PFSK-1 (cell line): Measurements from ENCODE around the gene SNORC.

ENCODE experiments used
- FOXP2 ChIP-seq: optimal IDR thresholded peaks from 2 replicates; pipeline ENCODE3; 2011; ENCODE audit warnings: borderline replicate concordance, control low read depth, inconsistent platforms; ENCODE audit not compliant: insufficient read depth; ENCODE audit errors: extremely low read length, extremely low read depth
- POLR2AphosphoS5 ChIP-seq: IDR thresholded peaks from 2 replicates; pipeline ENCODE4 v1.6.1; 2012; ENCODE audit warnings: low read depth, mild to moderate bottlenecking, control low read depth, low read length, moderate library complexity
- SIN3A ChIP-seq: IDR thresholded peaks from 2 replicates; pipeline ENCODE4 v1.6.1; 2012; ENCODE audit warnings: mild to moderate bottlenecking, low read length, moderate library complexity, borderline replicate concordance; ENCODE audit not compliant: insufficient read depth
- TAF1 ChIP-seq: IDR thresholded peaks from 2 replicates; pipeline ENCODE4 v1.6.1; 2012; ENCODE audit warnings: low read length, control low read depth, borderline replicate concordance; ENCODE audit not compliant: insufficient read depth
- TF ChIP-seq, protein P1 (sequence below), 2 experiments: IDR thresholded peaks; 2 replicates each; pipeline versions ENCODE4 v1.6.1 to v1.8.0; 2011 to 2012; ENCODE audit warnings: low read depth in 2 of 2, low read length in 2 of 2, control low read depth in 1 of 2, inconsistent platforms in 1 of 2, mild to moderate bottlenecking in 1 of 2, moderate library complexity in 1 of 2; ENCODE audit not compliant: insufficient read depth in 1 of 2

SNORC gene

DNA sequence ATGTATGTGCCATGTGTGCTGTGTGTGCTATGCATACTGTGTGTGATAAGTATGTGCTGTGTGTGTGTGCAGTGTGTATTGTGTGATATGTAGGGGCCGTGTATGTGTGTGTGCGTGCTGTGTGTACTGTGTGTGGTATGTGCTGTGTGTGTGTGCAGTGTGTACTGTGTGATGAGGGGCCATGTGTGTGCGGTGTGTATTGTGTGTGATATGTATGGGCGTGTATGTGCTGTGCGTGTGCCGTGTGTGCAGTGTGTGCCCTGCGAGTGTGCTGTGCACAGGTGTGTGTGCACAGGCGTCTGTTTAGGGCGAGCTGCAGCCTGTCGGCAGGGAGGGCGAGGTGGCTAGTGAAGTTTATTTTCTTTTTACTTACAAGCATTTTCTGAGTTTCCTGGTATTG, 16.1 kb downstream of the SNORC start:
- TF ChIP-seq, protein P1, sequence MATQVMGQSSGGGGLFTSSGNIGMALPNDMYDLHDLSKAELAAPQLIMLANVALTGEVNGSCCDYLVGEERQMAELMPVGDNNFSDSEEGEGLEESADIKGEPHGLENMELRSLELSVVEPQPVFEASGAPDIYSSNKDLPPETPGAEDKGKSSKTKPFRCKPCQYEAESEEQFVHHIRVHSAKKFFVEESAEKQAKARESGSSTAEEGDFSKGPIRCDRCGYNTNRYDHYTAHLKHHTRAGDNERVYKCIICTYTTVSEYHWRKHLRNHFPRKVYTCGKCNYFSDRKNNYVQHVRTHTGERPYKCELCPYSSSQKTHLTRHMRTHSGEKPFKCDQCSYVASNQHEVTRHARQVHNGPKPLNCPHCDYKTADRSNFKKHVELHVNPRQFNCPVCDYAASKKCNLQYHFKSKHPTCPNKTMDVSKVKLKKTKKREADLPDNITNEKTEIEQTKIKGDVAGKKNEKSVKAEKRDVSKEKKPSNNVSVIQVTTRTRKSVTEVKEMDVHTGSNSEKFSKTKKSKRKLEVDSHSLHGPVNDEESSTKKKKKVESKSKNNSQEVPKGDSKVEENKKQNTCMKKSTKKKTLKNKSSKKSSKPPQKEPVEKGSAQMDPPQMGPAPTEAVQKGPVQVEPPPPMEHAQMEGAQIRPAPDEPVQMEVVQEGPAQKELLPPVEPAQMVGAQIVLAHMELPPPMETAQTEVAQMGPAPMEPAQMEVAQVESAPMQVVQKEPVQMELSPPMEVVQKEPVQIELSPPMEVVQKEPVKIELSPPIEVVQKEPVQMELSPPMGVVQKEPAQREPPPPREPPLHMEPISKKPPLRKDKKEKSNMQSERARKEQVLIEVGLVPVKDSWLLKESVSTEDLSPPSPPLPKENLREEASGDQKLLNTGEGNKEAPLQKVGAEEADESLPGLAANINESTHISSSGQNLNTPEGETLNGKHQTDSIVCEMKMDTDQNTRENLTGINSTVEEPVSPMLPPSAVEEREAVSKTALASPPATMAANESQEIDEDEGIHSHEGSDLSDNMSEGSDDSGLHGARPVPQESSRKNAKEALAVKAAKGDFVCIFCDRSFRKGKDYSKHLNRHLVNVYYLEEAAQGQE (IDR thresholded peaks at IDR 0.05; ENCODE audit: insufficient read depth in 1 of 2, low read depth in 2 of 2, low read length in 2 of 2) = no peak
- TF ChIP-seq SIN3A (no peak), FOXP2 (no peak), TAF1 (no peak), POLR2AphosphoS5 (no peak)

DNA sequence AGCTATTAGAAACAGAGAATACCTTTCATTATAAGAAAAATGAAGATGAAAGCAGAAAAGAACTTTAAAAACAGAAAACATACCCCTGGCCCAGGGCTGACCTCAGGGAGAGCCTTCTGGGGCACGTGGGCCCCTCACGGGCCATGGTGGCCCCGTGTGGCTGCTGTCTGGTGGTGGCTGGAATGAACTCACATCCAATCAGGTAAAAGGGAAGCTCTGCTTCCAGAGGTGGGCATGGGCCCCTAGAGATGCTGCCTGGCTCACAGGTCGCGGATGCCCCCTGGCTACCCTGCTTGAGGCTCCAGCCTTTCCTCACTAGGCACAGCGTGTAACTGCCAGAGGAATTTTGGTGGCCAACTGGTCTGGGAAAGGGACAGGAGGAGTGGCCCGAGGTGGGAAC, 16.6 kb downstream of the SNORC start:
- no peak for TF ChIP-seq TAF1
- TF ChIP-seq, protein P1 (IDR thresholded peaks at IDR 0.05; ENCODE audit: insufficient read depth in 1 of 2, low read depth in 2 of 2, low read length in 2 of 2) = no peak
- no peak for TF ChIP-seq FOXP2

DNA sequence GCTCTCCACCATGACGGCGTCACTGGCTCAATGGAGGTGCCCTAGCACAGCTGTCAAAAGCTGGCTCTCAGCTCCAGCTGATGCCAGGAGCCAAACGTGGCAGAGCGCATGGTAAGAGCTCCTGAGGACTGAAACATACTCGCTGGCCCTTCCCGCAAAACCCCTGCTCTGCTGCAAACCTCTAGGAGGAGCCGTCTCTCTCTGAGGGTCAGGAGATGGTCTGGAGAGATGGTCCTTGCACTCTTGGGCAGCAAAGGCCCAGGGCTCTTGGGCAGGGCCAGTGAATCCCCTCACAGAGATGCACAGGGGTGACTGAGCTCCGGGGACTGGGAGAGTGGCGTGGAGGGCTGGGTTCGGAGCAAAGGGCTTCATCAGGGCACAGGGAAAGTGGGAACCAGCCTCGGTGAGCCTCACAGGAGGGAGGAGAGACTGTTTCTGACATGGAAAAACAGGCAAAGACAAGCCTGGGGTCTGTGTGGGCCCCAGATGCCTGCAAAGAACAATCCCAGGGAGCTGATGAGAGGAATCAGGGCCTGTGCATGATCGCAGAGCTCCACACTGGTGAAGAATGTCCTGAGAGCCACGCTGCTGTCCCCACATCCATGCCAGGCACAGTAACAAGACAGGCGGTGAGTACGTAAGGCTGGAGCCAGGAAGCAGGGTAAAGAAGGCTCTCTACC, 17.2 kb downstream of the SNORC start:
- TF ChIP-seq POLR2AphosphoS5 (no peak), SIN3A (no peak), TAF1 (no peak), FOXP2 (no peak)
- TF ChIP-seq, protein P1 (IDR thresholded peaks at IDR 0.05; ENCODE audit: insufficient read depth in 1 of 2, low read depth in 2 of 2, low read length in 2 of 2) = no peak

DNA sequence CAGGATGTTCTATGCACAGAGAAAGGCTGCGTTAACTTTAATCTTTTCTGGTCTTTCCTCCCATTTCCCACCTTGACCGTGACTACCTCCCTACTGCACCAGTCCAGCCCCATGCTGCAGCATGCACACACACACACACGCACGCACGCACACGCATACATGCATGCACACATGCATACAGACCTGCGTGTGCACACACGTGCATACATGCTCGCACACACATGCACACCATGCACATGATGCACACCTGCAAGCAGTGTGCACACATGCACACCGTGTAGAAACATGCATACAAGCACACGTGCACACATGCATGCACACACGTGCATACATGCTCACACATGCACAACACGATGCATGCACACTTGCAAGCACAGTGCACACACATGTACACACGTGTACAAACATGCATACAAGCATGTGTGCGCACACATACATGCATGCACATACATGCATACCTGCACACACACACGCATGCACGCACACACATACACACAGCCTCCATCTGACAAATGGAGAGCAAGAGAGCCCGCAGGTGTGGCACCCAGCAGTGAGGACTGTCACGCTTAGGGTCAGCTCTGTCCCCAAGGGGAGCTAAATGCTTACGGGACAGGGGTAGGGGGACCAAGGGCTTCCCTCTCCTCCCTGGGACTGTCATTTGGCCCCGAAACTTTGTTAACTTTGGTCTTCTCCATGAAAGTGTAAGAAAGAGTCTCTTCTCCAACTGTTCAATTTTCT, 18.2 kb downstream of the SNORC start:
- no peak for TF ChIP-seq POLR2AphosphoS5
- TF ChIP-seq TAF1 = no peak
- no peak for TF ChIP-seq SIN3A
- TF ChIP-seq, protein P1 (IDR thresholded peaks at IDR 0.05; ENCODE audit: insufficient read depth in 1 of 2, low read depth in 2 of 2, low read length in 2 of 2) = no peak
- no peak for TF ChIP-seq FOXP2
